GM21737 (cell line): ENCODE data around the gene UST.

ENCODE experiments used
- ATAC-seq: cut with Tn5 transposase; IDR thresholded peaks from one replicate; pipeline ENCODE4 v1.9.1; 2021; ENCODE audit warnings: mild to moderate bottlenecking, moderate library complexity; ENCODE audit not compliant: unreplicated experiment

UST gene, protein sequence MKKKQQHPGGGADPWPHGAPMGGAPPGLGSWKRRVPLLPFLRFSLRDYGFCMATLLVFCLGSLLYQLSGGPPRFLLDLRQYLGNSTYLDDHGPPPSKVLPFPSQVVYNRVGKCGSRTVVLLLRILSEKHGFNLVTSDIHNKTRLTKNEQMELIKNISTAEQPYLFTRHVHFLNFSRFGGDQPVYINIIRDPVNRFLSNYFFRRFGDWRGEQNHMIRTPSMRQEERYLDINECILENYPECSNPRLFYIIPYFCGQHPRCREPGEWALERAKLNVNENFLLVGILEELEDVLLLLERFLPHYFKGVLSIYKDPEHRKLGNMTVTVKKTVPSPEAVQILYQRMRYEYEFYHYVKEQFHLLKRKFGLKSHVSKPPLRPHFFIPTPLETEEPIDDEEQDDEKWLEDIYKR

DNA sequence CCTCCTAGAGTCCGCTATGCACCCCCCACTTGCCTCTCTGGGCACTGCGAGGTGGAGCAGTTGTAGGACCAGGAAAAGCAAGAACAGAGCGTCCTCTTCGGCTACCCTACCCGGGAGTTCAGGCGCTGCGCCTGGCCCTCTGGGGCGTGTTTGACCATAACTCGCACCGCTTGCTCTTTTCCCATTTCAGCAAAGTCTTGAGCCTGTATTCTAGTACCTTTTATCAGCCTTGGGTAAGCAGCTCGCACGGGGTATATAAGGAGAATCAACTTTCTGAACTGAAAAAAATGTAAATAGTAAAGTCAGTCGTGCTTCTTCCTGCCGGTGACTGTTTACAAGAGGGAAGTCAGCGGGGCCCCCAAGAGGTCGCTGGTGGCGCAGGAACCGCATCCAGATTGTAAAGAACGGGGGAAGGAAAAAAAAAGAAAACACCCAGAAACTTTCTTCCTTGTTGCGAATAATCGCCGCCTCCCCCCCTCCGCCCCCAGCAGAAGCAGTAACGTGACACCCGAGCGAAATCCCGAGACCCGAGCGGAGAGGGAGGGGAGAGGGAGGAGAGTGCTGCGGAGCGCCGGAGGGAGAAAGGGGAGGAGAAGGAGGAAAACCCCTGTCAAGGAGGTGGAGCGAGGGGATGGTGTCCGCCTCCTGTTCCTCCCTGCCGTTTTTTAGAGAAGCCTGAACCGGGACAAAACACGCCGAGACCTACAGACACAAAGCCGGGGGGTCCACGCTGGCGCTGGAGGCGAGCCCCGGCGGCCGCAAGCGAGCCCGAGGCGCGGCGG, at the start of gene UST:
UST (plus strand) TSS at position 668 of the 782 bp plus-strand sequence. CDS start 401 bp downstream, outside the sequence.
- ATAC-seq = no peak

DNA sequence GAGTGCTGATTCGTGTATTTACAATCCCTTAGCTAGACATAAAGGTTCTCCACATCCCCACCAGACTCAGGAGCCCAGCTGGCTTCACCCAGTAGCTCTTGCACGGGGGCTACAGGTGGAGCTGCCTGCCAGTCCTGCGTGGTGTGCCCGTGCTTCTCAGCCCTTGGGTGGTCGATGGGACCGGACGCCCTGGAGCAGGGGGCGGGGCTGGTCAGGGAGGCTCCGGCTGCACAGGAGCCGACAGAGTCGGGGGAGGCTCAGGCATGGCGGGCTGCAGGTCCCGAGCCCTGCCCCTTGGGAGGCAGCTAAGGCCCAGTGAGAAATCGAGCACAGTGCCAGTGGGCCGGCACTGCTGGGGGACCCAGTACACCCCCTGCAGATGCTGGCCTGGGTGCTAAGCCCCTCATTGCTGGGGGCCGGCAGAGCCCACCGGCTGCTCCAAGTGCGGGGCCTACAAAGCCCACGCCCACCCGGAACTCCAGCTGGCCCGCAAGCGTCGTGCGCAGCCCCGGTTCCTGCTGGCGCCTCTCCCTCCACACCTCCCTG, 48.9 kb upstream of the UST start:
- ATAC-seq = no peak

DNA sequence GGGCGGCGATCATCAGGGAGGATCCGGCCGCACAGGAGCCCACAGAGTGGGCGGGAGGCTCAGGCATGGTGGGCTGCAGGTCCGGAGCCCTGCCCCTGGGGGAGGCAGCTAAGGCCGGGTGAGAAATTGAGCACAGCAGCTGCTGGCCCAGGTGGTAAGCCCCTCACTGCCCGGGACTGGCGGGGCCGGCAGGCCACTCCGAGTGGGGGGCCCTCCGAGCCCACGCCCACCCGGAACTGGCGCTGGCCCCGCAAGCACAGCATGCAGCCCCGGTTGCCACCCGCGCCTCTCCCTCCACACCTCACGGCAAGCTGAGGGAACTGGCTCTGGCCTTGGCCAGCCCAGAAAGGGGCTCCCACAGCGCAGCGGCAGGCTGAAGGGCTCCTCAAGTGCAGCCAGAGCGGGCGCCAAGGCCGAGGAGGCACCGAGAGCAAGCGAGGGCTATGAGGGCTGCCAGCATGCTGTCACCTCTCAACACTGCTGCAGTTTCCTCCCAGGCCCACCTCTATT, 48.1 kb upstream of the UST start:
- no peak for ATAC-seq

DNA sequence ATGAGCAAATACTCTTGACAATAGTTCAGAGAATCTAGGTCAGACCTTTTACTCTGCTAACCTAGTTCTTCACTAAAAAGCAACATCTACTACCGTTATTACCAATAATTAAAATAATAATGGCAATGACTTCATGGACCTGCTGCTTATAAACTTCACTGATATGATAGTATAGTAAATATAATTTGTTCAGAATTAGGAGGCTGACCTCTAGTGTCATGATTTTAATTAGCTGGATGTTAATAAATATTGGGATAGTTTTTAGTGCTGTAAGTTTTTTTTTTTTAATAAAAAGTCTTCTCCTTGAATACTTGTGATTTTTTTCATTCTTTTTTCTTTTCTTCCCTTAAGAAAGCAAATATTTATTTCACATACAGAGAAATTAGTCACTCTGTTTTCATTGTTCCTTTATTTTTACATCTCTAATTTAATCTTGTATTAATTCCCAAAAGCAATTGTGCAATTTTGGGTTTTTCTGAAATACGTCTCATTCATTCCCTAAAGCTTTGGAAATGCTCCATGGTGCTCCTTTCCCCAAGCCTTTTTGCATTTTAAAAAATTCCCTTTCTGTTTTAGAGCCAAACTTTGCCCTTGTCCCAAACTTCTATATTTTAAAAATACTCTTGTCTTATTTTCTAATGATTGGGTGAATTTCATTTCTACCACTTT, 46.6 kb upstream of the UST start:
- ATAC-seq = no peak

DNA sequence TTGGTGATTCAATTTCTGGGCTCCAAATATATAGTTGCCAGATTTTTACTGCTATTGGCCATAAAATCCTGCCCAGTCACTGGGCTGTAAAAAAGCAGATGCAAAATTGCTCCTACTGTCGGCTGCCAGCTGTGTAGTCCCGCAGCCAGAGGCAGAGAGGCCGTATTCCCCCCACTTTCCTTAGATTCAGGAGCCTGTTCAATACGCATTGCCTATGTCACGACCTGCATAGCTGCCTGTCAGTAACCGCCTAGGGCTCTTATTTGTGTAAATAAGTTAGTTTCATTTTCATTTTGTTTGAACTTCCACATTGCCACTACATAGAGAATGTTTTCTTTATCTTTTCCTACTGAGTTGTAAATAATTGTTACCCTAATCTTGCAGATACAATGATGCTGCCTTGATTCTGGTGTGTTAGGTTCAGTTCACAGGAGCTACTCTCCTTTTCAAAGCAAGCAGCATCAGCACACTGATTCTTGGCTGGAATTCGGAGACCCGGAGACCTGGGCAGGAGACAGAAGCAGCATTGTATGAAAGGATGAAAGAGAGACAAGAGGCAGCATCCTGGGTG, 46.0 kb upstream of the UST start:
- ATAC-seq = peak; percentile 87

DNA sequence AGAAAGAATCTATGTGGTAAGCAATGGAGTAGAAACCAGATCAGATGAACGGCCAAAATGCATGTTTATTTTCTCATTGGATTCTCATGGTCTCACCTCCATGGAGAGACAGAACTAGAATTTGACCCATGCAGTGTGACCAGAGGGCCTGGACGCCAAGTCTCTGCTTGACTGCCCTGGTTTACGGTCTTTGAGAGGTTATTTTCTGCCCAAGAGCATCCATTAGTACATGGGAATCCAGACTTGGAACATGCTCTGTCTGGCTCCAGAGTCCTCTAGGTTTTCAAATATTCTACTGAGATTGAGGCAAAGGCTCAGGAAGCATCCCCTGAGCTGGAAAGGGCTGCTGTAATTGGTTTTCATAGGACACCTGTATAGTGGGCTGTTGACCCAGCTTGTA, 45.5 kb upstream of the UST start:
- ATAC-seq = peak; percentile 16

DNA sequence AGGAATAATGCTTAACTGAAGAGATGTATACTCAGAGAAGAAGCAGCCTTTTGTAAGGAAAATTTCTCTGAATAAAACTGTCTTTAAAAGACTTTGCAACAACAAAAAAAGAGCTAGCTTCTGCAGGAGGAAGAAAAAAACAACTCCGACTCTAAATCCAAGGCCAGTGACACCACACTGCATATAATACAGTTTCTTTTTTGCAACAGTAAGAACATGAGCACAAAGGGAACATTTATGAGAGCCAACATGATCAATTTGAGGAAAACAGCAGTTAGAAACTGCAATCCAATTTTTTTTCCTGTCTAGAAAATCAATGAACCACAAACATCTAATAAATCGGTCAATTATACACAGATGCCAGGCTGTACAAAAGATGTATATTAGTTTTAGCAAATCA, 42.9 kb upstream of the UST start:
- no peak for ATAC-seq

DNA sequence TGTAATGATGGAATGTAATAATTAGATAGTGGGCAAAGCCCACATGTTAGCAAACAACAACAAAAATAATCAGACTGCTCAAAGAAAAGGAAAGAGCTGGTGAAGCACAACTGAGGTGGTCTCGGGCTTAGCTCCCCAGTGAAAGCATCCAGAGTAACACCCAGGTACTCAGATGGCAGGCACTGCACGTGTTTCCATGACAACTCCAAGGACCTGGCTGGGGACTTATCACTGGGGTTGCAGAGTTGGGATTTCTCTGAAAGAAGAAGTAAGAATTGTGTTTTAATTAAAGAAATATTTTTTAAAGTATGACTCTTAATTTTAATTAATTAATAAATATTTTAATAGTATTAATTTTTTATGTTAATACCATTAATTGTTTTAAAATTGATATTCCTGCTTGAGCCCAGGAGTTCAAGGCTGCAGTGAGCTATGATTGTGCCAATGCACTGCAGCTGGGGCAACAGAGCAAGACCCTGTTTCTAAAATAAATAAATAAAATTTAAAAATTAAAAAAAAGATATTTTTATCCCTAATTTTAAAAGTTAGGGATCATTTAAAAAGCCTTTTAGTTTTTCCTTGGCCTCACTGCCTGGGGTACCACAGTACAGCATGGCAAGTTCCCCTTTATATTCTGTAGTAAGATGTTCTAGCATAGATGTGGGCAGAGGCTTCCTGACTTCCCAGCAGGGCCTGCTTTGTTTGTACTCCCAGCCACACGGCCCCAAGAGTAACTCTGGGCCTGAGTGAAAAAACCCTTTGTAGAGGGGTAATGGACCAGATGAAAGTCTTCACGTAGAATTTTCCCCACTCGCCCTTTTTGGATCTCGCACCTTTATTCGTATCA, 42.2 kb upstream of the UST start:
- no peak for ATAC-seq

DNA sequence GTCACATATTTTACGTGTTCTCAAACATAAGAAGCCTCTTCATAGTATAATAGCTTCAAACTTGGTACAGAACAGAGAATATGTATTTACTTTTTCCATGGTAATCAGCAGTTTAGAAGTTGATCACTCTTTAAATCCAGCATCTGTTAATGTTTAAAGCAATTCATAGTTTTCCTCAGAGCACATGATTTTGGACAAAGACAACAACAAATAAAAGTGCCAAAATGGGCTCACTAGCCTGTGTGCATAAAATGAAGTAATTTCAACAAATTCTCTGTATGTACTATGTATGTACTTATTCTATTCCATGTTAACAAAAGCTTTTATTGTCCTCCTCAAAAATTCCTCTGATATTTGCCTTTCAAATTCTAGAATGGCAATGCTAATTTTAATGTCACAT, 38.1 kb upstream of the UST start:
- no peak for ATAC-seq

DNA sequence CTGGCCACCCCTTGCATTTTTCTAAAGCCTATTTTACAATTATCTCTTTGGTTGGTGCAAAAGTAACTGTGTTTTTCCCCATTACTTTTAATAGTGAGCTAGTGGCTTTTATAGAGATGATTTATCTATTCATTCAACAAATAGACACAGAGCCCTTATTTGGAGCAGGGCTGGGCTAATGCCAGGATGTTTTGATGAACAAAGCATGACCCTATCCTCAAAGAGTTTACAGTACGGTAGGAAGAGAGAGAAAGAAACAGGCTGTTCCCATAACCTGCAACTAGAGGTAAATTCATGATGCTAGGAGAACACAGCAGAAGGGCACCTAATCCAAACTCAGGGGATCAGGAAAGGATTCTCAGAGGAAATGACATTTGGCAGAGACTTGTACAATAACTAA, 37.3 kb upstream of the UST start:
- no peak for ATAC-seq

DNA sequence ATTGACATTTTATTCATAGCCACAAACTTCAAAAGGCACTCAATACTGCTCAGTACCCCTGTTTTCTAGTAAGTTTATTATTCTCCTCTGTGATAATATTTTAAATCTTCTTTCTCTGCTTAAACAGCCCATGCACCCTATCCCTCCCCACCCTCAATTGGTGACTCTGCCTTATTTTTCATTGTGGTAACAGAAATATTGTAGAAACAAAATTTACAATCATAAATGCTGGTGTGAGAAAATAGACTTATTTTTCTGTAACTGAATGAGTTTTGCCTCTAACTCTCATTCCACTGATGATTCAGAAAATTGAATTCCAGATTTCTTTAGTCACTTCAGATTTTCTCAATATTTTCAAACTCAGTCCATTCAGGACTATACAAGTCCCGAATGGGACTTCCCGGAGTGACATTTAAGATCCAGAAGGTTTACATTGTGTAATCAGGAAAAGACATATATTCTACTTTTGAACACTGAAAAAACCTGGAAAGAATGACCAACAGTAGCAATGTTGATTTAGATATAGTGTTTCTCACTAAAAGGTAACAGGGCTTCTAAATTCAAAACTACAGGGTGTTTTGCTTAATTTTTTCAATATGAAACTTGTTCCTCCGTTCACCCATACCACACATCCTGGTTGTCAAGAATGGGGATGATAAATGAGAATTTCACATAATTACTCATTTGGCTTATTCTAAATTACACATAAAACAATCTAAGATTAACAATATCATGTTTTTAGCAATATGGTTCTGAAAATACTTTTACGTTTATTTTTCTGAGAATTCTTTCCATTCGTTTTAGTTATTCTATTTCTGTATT, 34.8 kb upstream of the UST start:
- no peak for ATAC-seq

DNA sequence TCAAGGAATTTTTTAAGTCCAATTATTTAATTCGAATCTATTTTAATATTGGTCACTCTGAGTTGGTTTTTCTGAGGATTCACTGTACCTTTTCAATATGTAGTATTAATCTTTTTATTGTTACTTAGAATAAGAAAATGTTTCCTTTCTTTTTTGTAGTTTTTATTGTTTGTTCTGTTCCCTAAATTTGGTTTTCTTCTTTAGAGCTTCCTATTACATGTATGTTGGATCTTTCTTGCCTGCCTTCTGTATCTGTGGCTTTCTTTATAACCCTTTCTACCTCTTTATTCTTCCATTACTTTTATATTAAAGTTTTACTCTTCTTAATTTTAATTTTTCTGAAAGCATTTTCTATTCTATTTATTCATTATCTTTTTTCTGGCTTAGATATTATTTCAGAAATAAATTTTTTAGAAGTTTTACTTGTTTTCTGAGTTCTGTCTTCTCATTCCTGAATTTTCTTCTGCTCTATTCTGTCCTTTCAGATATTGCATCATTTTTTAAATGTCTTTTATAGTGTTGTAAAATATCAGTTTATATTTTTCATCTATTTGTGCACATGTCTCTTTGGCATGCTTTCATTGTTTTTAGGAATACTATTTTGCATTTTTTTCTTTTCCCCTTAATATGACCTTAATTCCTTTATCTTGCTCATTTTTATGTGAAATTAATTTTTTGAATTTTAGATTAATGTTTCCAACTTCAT, 33.6 kb upstream of the UST start:
- ATAC-seq = no peak

DNA sequence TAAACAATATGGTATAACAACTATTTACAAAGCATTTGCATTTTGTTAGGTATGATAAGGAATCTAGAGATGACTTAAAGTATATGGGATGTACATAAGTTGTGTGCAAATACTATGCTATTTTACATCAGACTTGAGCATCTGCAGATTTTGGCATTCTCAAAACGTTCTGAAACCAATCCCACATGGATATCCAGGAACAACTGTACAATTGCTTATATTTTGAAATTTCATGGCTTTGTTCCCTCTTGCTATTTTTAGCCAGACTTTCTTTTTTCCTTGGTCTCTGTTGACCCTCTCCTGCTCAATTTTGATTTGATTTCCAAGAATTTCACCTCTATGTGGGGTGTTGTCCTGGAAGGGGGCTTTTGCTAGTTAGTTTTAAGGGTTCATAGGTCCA, 32.9 kb upstream of the UST start:
- no peak for ATAC-seq

DNA sequence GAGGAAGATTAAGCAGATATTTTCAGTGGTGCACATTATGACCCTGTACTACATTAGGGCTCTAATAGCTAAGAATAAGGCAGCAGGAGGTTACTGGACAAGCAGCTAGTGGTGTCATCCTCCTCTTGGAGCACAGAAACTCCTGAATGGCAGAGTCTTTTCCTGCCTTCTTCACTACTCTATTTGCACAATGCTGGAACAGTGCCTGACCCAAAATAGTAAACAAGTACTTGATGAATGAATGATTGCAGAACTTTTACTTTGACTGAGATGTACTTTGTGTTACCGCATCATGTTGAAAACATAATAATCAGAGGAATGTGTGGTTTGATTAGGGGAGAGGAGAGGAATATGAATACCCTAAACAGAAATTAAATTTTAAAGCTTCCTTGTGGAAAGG, 30.0 kb upstream of the UST start:
- no peak for ATAC-seq

DNA sequence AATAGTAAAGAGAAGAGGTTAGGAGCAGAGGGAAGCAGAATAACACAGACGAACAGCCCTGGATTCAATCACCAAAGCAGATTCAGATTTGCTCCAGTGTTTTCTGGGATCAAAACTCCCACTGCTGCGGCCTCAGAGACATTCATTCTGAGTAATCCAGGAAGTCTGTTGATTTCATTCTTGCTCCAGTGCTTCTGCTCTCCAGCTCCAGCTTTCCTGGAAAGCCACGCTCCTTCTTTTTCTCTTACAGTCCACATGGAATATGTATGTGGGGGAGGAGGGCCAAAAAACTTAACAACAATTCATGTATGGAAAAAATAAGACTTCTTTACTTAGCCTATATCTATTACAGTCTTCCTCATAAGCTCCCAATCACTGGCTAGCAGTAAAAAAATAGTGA, 26.4 kb upstream of the UST start:
- ATAC-seq = no peak

DNA sequence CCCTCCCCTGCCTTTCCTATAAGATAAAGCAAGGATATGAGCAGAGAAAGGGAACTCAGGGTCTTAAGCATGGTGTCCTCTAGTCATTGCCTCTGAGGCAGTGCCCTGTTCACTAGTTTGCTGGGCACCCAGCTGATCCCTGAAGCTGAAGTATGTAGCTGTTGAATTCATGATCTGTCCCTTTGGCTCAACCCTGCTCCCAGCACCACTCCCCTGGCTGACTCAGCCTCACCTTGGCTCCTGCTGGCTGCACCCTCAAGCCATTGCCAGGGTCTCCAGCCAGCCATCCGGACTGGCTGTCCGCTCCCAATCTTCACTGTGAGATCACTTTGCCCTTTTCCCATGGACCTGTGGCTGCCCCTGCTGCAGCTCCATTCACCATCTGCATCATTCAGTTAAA, 25.9 kb upstream of the UST start:
- ATAC-seq = no peak

DNA sequence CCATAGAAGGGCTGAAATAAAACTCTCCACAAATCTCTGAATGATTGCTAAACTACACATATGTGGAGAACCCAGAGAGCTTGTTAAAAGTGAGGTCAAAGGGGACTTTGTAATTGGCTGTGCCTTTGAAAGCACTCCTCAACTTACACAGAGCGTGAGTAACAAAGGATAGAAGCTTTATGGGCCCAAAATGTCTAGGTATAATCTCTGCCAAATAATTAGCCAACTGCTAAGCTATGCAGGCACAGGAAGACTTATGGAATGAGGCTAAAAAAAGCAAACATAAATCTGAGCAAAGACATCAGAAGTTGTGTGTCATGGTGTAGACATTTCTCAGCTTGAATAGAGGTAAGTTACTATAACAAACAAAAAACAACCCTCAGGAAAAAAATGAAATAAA, 23.3 kb upstream of the UST start:
- no peak for ATAC-seq

DNA sequence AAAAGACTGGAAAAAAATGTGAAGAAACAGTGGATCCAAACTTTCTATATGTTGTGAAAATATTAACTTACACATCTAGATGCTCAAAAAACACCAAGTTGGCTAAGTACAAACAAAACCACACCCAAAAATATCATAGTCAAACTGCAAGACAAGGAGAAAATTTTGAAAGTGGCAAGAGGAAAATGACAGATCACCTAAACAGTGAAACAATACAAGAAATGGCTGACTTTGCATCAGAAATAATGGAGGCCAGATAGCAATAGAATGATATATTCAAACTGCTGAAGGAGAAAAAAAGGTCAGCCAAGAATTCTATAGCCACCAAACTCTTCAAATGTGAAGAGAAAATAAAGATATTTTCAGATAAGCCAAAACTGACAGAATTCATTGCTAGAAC, 22.4 kb upstream of the UST start:
- ATAC-seq = no peak

DNA sequence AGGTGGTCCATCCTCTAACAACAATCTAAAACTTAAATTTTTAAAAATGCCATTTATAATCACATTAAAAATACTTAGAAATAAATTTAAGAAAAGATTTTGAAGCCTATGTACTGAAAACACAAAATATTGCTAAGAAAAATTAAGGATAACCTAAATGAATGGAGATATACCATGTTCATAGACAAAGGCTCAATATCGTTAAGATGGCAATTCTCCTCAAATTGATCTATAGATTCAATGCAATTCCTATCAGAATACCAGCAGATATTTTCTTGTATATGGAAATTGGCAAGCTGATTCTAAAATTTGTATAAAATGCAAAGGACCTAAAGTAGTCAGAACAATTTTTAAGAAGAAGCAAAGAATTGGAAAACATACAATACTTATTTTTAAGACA, 19.7 kb upstream of the UST start:
- ATAC-seq = no peak
